Measurements from ENCODE around the gene GORASP2. TPM values are rescaled to one million over a fixed set of nuclear protein-coding genes. Genes with fewer than 3 reads are reported as not detected.

GORASP2 gene
- total RNA-seq, 1 donor = 67.8 TPM

DNA sequence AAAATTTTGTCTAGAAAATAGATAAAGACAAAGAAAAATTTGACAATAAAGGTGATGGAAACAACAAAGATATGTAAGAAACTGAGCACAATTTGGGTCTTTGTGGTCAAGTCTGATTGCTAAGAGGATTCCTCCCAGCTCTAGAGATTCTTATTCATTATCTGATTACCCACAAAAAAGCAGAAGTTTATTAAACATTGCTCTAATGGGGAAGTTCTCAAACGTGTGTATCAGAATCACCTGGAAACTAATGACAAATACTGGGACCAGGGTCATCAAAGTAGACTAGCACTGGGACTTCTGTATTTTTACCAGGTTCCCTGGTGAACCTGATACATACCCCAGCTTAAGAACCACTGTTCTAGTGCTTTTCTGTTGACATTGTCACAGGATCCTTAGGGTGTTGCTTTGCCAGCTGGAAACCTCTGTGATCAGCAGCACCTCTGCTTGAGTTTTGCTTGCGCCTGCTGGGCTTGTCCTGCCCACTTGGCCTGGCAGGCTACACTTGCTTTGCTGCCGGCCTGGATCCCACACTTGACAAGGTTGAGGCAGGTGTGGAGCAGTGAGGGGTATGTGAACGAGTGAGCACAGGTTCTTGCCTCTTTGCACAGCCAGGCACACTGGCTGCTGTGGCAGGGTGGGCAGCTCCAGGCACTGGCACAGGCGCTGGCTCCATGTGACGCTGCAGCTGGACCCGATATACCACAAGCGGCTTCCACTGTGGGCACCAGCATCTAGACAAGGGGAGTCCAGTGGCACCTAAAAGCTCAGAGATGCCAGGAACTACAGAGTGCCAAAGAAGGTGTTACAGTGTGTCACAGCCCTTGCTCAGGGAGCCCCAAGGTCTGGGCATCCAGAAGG is 6.2 kb upstream of the GORASP2 start:
- no peak overlapping the region for H3K4me3 ChIP-seq (ENCODE audit: low read depth, low read length)
- no peak for DNase-seq (ENCODE audit: low read depth)
- TF ChIP-seq, protein P1, sequence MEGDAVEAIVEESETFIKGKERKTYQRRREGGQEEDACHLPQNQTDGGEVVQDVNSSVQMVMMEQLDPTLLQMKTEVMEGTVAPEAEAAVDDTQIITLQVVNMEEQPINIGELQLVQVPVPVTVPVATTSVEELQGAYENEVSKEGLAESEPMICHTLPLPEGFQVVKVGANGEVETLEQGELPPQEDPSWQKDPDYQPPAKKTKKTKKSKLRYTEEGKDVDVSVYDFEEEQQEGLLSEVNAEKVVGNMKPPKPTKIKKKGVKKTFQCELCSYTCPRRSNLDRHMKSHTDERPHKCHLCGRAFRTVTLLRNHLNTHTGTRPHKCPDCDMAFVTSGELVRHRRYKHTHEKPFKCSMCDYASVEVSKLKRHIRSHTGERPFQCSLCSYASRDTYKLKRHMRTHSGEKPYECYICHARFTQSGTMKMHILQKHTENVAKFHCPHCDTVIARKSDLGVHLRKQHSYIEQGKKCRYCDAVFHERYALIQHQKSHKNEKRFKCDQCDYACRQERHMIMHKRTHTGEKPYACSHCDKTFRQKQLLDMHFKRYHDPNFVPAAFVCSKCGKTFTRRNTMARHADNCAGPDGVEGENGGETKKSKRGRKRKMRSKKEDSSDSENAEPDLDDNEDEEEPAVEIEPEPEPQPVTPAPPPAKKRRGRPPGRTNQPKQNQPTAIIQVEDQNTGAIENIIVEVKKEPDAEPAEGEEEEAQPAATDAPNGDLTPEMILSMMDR (IDR thresholded peaks at IDR 0.05; ENCODE audit: insufficient read depth, low read depth, low read length) = no peak

DNA sequence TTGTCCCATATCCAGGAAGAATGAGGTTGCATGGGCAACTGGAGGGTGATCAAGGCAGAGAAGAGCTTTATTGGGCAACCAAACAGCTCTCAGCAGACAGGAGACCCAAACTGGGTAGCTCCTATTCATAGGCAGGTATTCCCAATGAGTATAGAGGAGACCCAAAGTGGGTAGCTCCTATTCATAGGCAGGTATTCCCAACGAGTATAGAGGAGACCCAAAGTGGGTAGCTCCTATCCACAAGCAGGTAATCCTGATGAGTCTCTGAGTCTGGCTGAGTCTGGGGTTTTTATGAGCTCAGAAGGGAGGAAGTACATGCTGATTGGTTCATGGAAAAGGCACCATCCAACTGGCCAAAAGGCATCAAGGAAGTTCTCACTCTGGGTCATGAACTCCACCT is 5.3 kb upstream of the GORASP2 start:
- H3K4me3 ChIP-seq (ENCODE audit: low read depth, low read length) = no peak overlapping the region
- no peak for DNase-seq (ENCODE audit: low read depth)
- TF ChIP-seq, protein P1 (IDR thresholded peaks at IDR 0.05; ENCODE audit: insufficient read depth, low read depth, low read length) = no peak

DNA sequence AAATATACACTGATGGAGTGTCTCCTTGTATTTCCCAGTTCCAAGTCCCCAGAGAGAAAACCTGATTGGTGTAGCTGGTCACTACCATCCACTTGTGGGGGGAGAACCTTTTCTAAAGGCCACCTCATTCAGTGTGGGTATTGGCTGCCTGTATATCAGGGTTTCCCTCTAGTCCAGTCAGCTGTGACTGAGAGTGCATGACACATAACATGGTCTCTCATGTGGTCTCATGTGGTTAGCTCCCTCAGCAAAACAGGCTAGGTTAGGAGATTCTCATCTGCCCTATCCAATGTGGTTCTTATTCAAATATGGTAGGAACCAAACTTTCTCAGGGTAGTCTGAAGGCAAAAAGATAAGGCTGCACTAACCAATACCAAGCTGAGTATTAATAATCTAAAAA is 4.1 kb upstream of the GORASP2 start:
- no peak overlapping the region for H3K4me3 ChIP-seq (ENCODE audit: low read depth, low read length)
- no peak for DNase-seq (ENCODE audit: low read depth)
- TF ChIP-seq, protein P1 (IDR thresholded peaks at IDR 0.05; ENCODE audit: insufficient read depth, low read depth, low read length) = no peak

DNA sequence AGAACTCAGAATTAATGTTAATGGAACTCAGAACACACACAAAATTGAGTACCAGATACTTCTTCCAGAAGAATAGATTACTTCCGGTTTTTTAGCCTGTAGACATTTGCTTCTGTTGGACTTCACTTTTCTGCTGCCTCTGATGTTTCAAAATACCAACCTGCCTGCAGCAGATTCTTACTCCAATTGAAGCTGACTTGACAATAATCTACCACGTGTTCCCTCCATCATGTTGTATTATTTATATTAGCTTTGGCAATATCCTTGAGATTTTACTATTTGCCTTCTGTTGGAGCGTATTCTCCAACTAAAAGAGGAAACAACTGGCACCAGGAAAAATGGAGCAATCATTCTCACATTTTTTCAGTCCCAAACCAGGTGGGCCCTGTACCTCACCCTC is 3.1 kb upstream of the GORASP2 start:
- no peak overlapping the region for H3K4me3 ChIP-seq (ENCODE audit: low read depth, low read length)
- no peak for DNase-seq (ENCODE audit: low read depth)
- TF ChIP-seq, protein P1 (IDR thresholded peaks at IDR 0.05; ENCODE audit: insufficient read depth, low read depth, low read length) = no peak

DNA sequence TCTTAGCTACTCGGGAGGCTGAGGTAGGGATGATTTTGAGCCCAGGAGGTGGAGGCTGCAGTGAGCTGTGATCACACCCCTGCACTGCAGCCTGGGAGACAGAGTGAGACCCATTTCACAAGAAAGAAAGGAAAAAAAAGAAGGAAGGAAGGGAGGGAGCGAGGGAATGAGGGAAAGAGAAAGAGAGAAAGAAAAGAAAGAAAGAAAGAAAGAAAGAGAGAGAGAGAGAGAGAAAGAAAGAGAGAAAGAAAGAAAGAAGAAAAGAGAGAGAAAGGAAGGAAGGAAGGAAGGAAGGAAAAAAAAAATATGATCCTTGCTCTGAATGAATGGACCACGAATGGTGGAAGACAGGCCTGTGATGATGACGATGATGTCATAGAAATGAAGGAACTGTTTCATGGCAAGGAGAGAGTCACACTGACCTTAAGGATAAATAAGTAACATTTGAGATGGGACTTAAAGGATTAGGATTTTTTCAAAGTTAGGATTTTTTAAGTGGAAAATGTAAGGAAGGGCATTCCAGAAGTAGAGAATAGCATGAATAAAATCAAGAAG is 2.2 kb upstream of the GORASP2 start:
- no peak overlapping the region for H3K4me3 ChIP-seq (ENCODE audit: low read depth, low read length)
- DNase-seq (ENCODE audit: low read depth) = no peak
- TF ChIP-seq, protein P1 (IDR thresholded peaks at IDR 0.05; ENCODE audit: insufficient read depth, low read depth, low read length) = no peak

DNA sequence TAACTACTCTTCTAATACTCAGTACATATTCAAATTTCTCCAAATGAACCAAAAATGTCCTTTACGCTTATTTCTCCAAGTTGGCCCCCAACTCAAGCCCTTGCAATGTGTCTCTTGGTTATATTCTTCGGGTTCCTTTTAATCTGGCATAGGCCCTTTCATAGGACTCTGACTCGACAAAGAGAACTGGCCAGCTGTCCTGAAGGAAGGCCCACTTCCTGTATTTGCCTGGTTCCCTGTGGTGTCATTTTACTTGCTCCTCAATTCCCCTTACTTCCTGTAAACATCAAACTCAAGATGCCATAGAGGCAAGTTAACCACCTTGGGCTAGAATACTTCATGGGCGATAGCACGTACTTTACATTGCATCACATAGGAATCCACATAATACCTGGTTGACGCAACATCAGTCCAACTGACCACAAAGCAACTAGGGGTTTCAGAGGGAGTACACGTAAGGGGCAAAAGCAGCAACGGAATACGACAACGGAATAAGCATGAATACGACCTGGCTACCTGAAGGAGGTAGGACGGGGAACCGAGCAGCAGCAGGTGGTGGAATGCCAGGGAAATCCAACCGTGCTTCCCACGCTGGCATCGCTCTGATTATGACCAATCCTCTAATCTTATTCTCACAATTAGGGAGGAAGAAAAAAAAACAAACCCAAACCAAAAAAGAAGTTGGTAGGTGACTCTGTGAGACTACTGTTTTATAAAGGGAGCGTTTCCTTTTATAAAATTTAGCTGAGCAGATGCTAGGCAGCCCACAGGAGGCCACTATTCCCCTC is 823 bp upstream of the GORASP2 start:
- DNase-seq (ENCODE audit: low read depth) = no peak
- TF ChIP-seq, protein P1 (IDR thresholded peaks at IDR 0.05; ENCODE audit: insufficient read depth, low read depth, low read length) = no peak
- peak overlapping the region; percentile 49 for H3K4me3 ChIP-seq (ENCODE audit: low read depth, low read length)

Measured in fibroblast of villous mesenchyme (primary cell).